SU-DHL-6 (cell line): ENCODE measurements around the gene ZNF22.

Experiments
- EZH2phosphoT487 ChIP-seq: fragments of 200-600 bp; sonication (generic), shearing (Covaris generic); conservative IDR thresholded peaks from 2 replicates; pipeline ENCODE4 v1.6.1; 2018; ENCODE audit warnings: mild to moderate bottlenecking, antibody characterized with exemption, low read length, moderate library complexity, mixed read lengths
- TF ChIP-seq, protein P1 (sequence below): fragments of 200-600 bp; sonication (generic); IDR thresholded peaks from one replicate; pipeline ENCODE4 v1.5.1; 2017; ENCODE audit warnings: antibody characterized with exemption, mild to moderate bottlenecking, low read length, moderate library complexity; ENCODE audit not compliant: insufficient read depth, poor library complexity, severe bottlenecking

- TF ChIP-seq, protein P1, sequence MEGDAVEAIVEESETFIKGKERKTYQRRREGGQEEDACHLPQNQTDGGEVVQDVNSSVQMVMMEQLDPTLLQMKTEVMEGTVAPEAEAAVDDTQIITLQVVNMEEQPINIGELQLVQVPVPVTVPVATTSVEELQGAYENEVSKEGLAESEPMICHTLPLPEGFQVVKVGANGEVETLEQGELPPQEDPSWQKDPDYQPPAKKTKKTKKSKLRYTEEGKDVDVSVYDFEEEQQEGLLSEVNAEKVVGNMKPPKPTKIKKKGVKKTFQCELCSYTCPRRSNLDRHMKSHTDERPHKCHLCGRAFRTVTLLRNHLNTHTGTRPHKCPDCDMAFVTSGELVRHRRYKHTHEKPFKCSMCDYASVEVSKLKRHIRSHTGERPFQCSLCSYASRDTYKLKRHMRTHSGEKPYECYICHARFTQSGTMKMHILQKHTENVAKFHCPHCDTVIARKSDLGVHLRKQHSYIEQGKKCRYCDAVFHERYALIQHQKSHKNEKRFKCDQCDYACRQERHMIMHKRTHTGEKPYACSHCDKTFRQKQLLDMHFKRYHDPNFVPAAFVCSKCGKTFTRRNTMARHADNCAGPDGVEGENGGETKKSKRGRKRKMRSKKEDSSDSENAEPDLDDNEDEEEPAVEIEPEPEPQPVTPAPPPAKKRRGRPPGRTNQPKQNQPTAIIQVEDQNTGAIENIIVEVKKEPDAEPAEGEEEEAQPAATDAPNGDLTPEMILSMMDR: no peak
- no peak for TF ChIP-seq EZH2phosphoT487
Observed at GRCh38 chr10:45004661-45005060, 3.9 kb downstream of the ZNF22 start.
